Pancreas (tissue), 10 donors: ENCODE data around the gene RAI1. TPM values are rescaled to one million over a fixed set of nuclear protein-coding genes. Genes with fewer than 3 reads are reported as not detected.

Source experiments
- ATAC-seq, 4 donors: fragments of 200-7000 bp; cut with Tn5 transposase; one replicate each; pipeline versions ENCODE4 v1.8.0 to v1.9.1; 2020; ENCODE audit warnings: mild to moderate bottlenecking in 4 of 4, moderate library complexity in 4 of 4
- DNase-seq, 6 donors: peaks; one replicate each; pipeline ENCODE4 v3.0.0-alpha.2; 2020
- FAIRE-seq: peaks from 2 replicates; lab custom pipeline; 2012; peaks lifted over from hg19 to GRCh38; lab: Jason Lieb, UNC
- H3K27ac ChIP-seq, 4 donors: fragments of 200-600 bp; sonication (generic); 1 replicate in 3 of 4; 2 replicates in 1 of 4; pipeline versions ENCODE4 v1.5.0 to v1.8.0; 2020
- H3K27me3 ChIP-seq, 4 donors: fragments of 200-600 bp; one replicate each; pipeline ENCODE4 v1.8.0; 2021
- H3K36me3 ChIP-seq, 3 donors: fragments of 200-600 bp; sonication (generic) in 1 of 3; one replicate each; pipeline versions ENCODE4 v1.5.0 to v1.8.0; 2020 to 2021
- H3K4me1 ChIP-seq, 3 donors: fragments of 200-600 bp; one replicate each; pipeline ENCODE4 v1.8.0; 2021
- H3K4me3 ChIP-seq, 4 donors: fragments of 200-600 bp; sonication (generic) in 2 of 4; one replicate each; pipeline versions ENCODE4 v1.5.0 to v1.8.0; 2020 to 2021
- H3K9me3 ChIP-seq, 4 donors: fragments of 200-600 bp; one replicate each; pipeline ENCODE4 v1.8.0; 2021
- CTCF ChIP-seq, 4 donors: fragments of 200-600 bp; sonication (generic) in 3 of 4; IDR thresholded peaks; one replicate each; pipeline versions ENCODE4 v1.5.0 to v1.8.0; 2021; ENCODE audit warnings: antibody characterized with exemption in 4 of 4
- WGBS, 2 donors: extraction: QIAGEN DNeasy Blood & Tissue Kit; methylation state at CpG; one replicate each; pipeline ENCODE4 v1.1.7; 2013; 5-methylcytosine and 5-hydroxymethylcytosine counted together
- intact Hi-C, 3 donors: fragments of 100-400 bp; cut with DNase I; formaldehyde crosslinking; loops; one replicate each; pipeline versions ENCODE4 v1.11.1 to v1.14.2; 2022
- polyA plus RNA-seq, 2 donors: library from polyadenylated mRNA; stranded (reverse); fragments of 200-250 nt; gene quantifications; one replicate each; pipeline ENCODE4 v1.2.3, GENCODE V29; 2013
- total RNA-seq, 6 donors: library from RNA; stranded (reverse); fragmentation: NEBNext Ultra II Directional in 4 of 6; extraction: Animal tissue kit (Norgen Biotek cat#: 25700) in 4 of 6; gene quantifications; one replicate each; pipeline versions ENCODE4 v1.2.1 to v1.2.4, GENCODE V29; 2021 to 2023
- donor health status: healthy with polysubstance abuse.
- donor health status: DM: no; HTN: no; CAD: no; lungs with moderate emphysema.
- donor health status: DM: no; HTN: no; CAD: no.
- donor health status: control.
- donor health status: control.
- donor health status: Bipolar disorder and iron deficiency.
- donor health status: DM: yes; HTN: yes; CAD: no.
- donor health status: DM: no; HTN: no; CAD: no.
- donor health status: DM: no; HTN: no; CAD: no.
- donor health status: DM: yes; HTN: yes; CAD: no.

Gene RAI1
- total and polyA plus RNA-seq, 8 donors, result 12.1 to 23.9 (median 16.7) TPM

- H3K27me3 ChIP-seq, result no peaks in the 10 kb centered on the region
- 35 to 42% methylated on average over 10 of the region's 10 CpGs for WGBS, 2 donors
- H3K4me3 ChIP-seq, result no peak overlapping the region
- peak overlapping the region; percentile 43 to 81 (median 68) for H3K27ac ChIP-seq
- H3K9me3 ChIP-seq, result no peaks in the 10 kb centered on the region
- H3K36me3 ChIP-seq, result no peaks in the 10 kb centered on the region
- peaks cover 12 to 27% (median 19%) of the 10 kb centered on the region in 3 donors for H3K4me1 ChIP-seq
- peak; percentile 28 to 64 (median 60) for ATAC-seq
- intact Hi-C loops, result loop anchor here in 1 of 3 donors (10.0 kb wide), 1 partner anchor 45 kb away; no protein-coding TSS in a partner anchor
- no peak for TF ChIP-seq CTCF (IDR thresholded peaks at IDR 0.05)
- no peak for FAIRE-seq
- DNase-seq, result peak in 1 of 6 donors; percentile 33
Measured at GRCh38 chr17:17739388-17740066, 58.3 kb downstream of the RAI1 start.

- Histone ChIP-seq H3K4me3 (no peak overlapping the region), H3K4me1 (peaks cover 12 to 27% (median 19%) of the 10 kb centered on the region in 3 donors), H3K9me3 (no peaks in the 10 kb centered on the region), H3K36me3 (no peaks in the 10 kb centered on the region), H3K27me3 (no peaks in the 10 kb centered on the region), H3K27ac (peak overlapping the region in 3 of 4 donors; percentile 58 to 81 (median 77))
- intact Hi-C loops, result loop anchor here in 1 of 3 donors (10.0 kb wide), 1 partner anchor 46 kb away; no protein-coding TSS in a partner anchor
- FAIRE-seq (no peak), DNase-seq (no peak), ATAC-seq (peak in 1 of 4 donors; percentile 4)
- WGBS, 2 donors, result 69 to 70% methylated on average over 27 of the region's 27 CpGs
- TF ChIP-seq CTCF (IDR thresholded peaks at IDR 0.05), result no peak
Measured at GRCh38 chr17:17740615-17741348, 59.5 kb downstream of the RAI1 start.

- DNase-seq (no peak), FAIRE-seq (no peak), ATAC-seq (peak in 3 of 4 donors; percentile 21 to 24 (median 22))
- Histone ChIP-seq H3K36me3 (no peaks in the 10 kb centered on the region), H3K9me3 (no peaks in the 10 kb centered on the region), H3K27me3 (no peaks in the 10 kb centered on the region), H3K4me1 (peaks cover 12 to 27% (median 19%) of the 10 kb centered on the region in 3 donors), H3K27ac (peak overlapping the region in 2 of 4 donors; percentile 77 to 81), H3K4me3 (no peak overlapping the region)
- 67 to 68% methylated on average over 18 of the region's 18 CpGs for WGBS, 2 donors
- TF ChIP-seq CTCF (IDR thresholded peaks at IDR 0.05), result no peak
- intact Hi-C loops, result loop anchor here in 1 of 3 donors (10.0 kb wide), 1 partner anchor 47 kb away; no protein-coding TSS in a partner anchor
Measured at GRCh38 chr17:17741349-17742023, 60.2 kb downstream of the RAI1 start.

- H3K27me3 ChIP-seq, result no peaks in the 10 kb centered on the region
- H3K36me3 ChIP-seq, result no peaks in the 10 kb centered on the region
- WGBS, 2 donors, result 41 to 43% methylated on average over 5 of the region's 5 CpGs
- no peak for FAIRE-seq
- ATAC-seq, result no peak
- peaks cover 12 to 27% (median 19%) of the 10 kb centered on the region in 3 donors for H3K4me1 ChIP-seq
- H3K4me3 ChIP-seq, result no peak overlapping the region
- H3K9me3 ChIP-seq, result no peaks in the 10 kb centered on the region
- no peak for DNase-seq
- H3K27ac ChIP-seq, result peak overlapping the region in 3 of 4 donors; percentile 17 to 77 (median 51)
- TF ChIP-seq CTCF (IDR thresholded peaks at IDR 0.05), result no peak
- intact Hi-C loops, result loop anchor here in 1 of 3 donors (10.0 kb wide), 1 partner anchor 47 kb away; no protein-coding TSS in a partner anchor
Measured at GRCh38 chr17:17742133-17742621, 60.9 kb downstream of the RAI1 start.
